Measurements from ENCODE around the gene EIF4G1.

DNA sequence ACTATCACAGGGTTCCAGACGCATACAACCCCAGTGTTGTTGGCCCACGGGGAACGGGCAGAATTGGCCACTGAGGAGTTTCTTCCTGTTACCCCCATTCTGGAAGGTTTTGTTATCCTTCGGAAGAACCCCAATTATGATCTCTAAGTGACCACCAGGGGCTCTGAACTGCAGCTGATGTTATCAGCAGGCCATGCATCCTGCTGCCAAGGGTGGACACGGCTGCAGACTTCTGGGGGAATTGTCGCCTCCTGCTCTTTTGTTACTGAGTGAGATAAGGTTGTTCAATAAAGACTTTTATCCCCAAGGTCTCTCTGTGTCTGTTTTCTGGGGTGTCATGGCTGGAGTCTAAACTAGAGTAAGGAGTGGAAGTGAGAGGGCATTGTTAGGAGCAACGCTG, 5.7 kb upstream of the EIF4G1 start:
- TF ChIP-seq CTCF (IDR thresholded peaks at IDR 0.05) (no peak), POLR2A (IDR thresholded peaks at IDR 0.05) (no peak)

All from suprapubic skin (tissue), 3 donors.